ENCODE measurements around the gene SPOCK2. TPM values are rescaled to one million over a fixed set of nuclear protein-coding genes. Genes with fewer than 3 reads are reported as not detected.

SPOCK2 gene
- total and polyA plus RNA-seq, 10 of the 15 experiments (the other 5 are each of a cell fraction or from before 2014, with no cell fraction given): 0.02 to 1.5 (median 0.58) TPM

DNA sequence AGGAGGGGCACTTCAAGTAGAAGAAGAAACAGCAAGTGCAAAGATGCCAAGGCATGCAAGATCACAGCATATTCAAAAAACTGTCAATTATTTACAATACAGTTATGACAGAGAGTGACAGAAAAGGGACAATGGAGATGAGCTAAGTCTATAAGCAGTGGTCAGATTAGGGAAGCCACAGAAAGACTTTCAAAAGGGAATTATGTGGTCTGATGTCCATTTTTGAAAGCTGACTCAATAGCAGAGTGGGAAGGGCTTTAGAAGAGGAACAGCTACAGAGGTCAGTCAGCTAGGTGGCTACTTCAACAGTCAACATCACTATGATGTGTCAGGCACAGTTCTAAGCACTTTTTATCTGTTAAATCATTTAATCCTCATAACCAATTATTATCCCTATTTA lies 45.2 kb upstream of the SPOCK2 start (continued):
- TF ChIP-seq ZBTB40 (IDR thresholded peaks at IDR 0.05; ENCODE audit: borderline replicate concordance): no peak
- TF ChIP-seq NFIC (IDR thresholded peaks at IDR 0.05; ENCODE audit: low read depth, low read length): peak; percentile 89
- TF ChIP-seq NFYA (IDR thresholded peaks at IDR 0.05; ENCODE audit: borderline replicate concordance, low read depth, low read length): no peak
- TF ChIP-seq FOXM1 (IDR thresholded peaks at IDR 0.05; ENCODE audit: low read depth, low read length): peak; percentile 86
- no peak for TF ChIP-seq ESRRA (IDR thresholded peaks at IDR 0.05; ENCODE audit: low read length)
- no peak for TF ChIP-seq ZZZ3 (IDR thresholded peaks at IDR 0.05; ENCODE audit: control insufficient read depth, insufficient read length, low read depth)
- peak; percentile 83 for TF ChIP-seq SKIL (IDR thresholded peaks at IDR 0.05; ENCODE audit: low read depth, poor library complexity, severe bottlenecking)
- no peak for TF ChIP-seq EZH2 (IDR thresholded peaks at IDR 0.05; ENCODE audit: borderline replicate concordance, control insufficient read depth, low read depth, low read length)
- TF ChIP-seq CHD2 (IDR thresholded peaks at IDR 0.05; ENCODE audit: borderline replicate concordance, low read depth, low read length): peak; percentile 43; the same call in 1 of the 2 replicates
- no peak for TF ChIP-seq NR2C2 (IDR thresholded peaks at IDR 0.05; ENCODE audit: borderline replicate concordance, control insufficient read depth, insufficient read length, low read depth)
- no peak for TF ChIP-seq BRCA1 (IDR thresholded peaks at IDR 0.05; ENCODE audit: low read depth, low read length)
- TF ChIP-seq KLF5 (IDR thresholded peaks at IDR 0.05; ENCODE audit: partially characterized antibody): no peak
- TF ChIP-seq BCL11A (IDR thresholded peaks at IDR 0.05; ENCODE audit: low read depth, low read length): peak; percentile 89
- TF ChIP-seq, protein P1, sequence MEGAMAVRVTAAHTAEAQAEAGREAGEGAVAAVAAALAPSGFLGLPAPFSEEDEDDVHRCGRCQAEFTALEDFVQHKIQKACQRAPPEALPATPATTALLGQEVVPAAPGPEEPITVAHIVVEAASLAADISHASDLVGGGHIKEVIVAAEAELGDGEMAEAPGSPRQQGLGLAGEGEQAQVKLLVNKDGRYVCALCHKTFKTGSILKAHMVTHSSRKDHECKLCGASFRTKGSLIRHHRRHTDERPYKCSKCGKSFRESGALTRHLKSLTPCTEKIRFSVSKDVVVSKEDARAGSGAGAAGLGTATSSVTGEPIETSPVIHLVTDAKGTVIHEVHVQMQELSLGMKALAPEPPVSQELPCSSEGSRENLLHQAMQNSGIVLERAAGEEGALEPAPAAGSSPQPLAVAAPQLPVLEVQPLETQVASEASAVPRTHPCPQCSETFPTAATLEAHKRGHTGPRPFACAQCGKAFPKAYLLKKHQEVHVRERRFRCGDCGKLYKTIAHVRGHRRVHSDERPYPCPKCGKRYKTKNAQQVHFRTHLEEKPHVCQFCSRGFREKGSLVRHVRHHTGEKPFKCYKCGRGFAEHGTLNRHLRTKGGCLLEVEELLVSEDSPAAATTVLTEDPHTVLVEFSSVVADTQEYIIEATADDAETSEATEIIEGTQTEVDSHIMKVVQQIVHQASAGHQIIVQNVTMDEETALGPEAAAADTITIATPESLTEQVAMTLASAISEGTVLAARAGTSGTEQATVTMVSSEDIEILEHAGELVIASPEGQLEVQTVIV (IDR thresholded peaks at IDR 0.05; ENCODE audit: borderline replicate concordance, partially characterized antibody): no peak
- TF ChIP-seq PAX5 (IDR thresholded peaks at IDR 0.05; ENCODE audit: borderline replicate concordance, low read depth, low read length): peak; percentile 89
- TF ChIP-seq ZBED1 (IDR thresholded peaks at IDR 0.05; ENCODE audit: borderline replicate concordance): peak; percentile 85; the same call in 1 of the 2 replicates
- TF ChIP-seq CREM (IDR thresholded peaks at IDR 0.05; ENCODE audit: low read depth): peak; percentile 78
- TF ChIP-seq, protein P2, sequence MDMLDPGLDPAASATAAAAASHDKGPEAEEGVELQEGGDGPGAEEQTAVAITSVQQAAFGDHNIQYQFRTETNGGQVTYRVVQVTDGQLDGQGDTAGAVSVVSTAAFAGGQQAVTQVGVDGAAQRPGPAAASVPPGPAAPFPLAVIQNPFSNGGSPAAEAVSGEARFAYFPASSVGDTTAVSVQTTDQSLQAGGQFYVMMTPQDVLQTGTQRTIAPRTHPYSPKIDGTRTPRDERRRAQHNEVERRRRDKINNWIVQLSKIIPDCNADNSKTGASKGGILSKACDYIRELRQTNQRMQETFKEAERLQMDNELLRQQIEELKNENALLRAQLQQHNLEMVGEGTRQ (IDR thresholded peaks at IDR 0.05; ENCODE audit: borderline replicate concordance, low read depth, low read length): no peak
- TF ChIP-seq GABPA (IDR thresholded peaks at IDR 0.05; ENCODE audit: low read depth): peak; percentile 44; the same call in 1 of the 2 replicates

All from GM12878 (cell line).